ENCODE results near the gene OLFML2A. TPM values are rescaled to one million over a fixed set of nuclear protein-coding genes. Genes with fewer than 3 reads are reported as not detected.
"Not testable (repeated sequence)": the region's sequence is repeated elsewhere in the genome, so short reads cannot be mapped to it uniquely, and the experiment has no call there.

Gene OLFML2A
- total RNA-seq, 1 donor from 2014 or later, result 12.7 TPM

DNA sequence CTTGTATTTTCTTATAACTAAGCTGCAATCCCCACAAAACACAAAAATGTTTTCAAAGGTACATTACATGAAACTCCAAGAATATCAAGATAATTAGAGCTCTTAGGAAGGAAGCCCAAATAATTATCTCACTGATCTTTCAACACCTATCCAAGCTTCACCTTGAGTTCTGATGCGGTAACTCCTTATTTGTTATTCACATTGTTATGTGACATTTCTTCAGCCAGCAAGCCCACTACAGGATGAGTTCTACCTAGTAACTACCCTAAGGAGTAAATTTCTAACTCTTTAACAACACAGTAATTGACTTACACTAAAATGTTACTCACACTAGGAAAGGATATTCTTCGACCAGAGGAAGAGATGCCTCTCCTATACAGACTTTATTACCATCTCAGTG, 15.7 kb upstream of the OLFML2A start:
- no peak for DNase-seq (ENCODE audit: low spot score)

DNA sequence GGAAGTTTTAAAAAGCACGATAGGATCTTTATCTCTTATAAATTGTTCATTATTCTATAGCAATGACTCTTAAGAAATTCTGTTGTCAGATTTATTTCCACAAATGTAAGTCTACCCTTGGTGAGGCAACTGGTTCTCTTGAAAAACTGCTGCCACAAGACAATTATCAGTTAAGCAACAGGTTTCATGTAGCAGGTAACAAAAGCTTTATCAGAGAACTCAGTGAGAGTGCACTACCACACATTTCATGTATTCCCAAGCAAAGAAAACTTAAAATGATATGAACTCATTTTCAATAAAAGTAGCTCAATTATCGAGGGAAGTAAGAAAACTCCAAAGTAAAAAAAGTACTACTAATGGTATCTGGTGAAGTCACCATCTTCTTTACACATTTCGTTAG, 15.2 kb upstream of the OLFML2A start:
- no peak for DNase-seq (ENCODE audit: low spot score)

DNA sequence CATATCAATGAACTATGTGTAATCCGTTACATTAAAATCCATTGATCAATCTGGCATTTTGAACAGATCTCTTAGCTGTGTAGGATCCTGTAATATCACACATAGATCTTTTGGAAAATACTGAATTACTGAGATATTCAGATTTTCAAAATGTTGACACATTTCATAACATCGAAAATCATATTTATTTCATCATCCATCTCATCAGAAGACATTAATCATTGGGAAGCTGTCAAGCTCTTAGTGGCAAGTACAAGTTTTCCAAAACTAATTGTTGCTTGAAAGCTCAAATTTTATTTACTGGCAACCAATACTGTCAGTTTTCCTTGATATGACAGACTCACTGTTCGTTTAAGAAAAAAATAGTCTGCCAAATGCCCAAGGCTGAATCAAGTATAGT, 14.3 kb upstream of the OLFML2A start:
- DNase-seq (ENCODE audit: low spot score), result no peak

DNA sequence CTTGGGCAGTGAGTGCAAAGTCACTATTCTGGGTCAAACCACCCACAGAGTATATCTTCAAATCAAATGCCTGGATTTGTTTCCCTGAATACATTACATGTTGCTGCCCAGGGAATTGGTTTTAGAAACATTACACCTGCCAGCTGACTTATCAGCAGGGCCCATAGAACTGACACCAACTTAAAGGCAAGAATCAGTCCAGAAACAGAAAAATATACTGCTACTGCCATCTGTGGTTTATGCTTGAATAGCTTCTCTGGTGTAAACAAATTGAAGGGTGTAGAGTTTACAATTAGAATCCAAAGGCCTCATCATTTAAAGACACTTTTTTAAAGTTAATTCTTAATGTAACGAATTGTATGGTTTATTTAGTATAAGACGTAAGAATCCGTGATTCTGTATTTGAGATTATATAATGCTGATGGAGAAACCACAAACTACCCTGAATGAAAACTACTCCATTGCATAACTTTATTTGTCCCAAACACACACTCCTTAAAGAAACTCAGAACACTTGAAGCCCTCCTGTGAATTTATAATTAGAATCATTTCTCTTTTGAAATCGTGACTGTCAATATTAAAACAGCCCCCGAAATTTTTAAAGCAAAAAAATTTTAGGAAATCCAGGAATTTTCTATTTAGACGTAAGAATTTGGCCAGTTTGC, 12.0 kb upstream of the OLFML2A start:
- no peak for DNase-seq (ENCODE audit: low spot score)

DNA sequence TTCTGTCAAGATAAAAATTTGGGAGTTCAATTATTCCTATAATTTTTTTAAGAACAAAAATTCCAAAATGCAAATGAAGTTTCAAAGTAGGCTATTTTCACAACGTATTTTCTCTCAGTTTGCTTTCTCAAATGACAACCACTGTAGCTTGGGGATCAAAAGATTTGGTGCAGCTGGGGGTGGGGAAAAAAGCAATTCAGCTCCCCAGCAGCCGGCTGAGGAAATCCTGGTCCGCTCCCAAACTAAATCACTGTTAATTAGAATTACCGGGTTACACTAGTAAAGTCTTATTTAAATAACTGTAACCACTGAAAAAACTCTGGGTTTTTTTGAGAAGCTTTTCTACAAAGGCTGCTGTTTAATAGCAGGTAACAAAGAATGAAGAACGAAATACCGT, 11.5 kb upstream of the OLFML2A start:
- DNase-seq (ENCODE audit: low spot score), result no peak

DNA sequence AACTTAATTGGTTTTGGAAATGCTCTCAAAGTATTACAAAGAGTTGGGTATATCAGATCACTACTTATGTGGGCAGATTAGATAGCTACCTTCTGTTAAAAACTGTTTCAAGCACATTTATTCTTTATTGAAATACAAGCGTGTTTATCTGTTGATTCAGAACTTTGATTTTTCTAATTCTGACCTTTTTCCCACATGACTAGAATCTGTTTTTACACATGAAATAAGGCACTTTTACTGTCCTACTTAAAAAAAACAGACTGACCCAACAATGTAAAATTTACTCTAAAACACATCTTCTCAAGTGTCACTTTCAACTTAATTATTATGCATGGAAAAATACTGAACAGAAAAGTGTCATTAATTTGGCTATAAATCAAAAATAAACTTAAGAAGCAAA, 10.6 kb upstream of the OLFML2A start:
- DNase-seq (ENCODE audit: low spot score), result no peak

DNA sequence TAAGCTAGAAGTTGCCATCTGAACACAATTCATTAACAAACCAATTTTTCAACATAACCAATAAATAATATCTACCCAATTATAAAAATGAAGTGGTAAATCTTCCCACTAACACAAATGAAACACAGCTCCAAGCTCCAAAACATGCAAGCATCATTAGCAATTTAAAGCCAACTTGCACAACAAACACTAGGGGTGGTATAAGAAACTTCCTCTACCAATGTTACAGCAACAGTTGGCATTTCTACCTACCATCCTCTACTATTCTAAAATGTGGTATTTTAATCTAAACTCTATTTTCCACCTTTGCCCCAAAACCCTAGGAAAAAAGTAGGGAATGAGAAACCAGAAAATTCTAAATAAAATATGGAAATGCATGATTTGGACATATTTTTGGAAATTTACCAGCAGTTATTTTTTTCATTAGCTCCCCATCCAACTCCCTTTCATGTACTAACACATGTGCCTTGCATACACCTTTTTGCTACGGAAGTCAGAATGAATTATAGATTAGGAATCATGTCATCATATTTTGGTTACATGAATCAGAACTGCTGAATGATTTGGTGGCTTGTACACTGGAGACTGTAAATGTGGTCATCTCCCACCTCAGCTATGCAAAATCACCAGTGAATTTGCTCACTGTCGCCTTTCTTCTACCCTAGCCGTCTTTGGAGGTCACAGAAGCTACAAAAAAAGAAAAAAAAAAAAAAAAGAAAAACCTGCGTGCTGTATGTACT, 9.9 kb upstream of the OLFML2A start:
- no peak for DNase-seq (ENCODE audit: low spot score)

DNA sequence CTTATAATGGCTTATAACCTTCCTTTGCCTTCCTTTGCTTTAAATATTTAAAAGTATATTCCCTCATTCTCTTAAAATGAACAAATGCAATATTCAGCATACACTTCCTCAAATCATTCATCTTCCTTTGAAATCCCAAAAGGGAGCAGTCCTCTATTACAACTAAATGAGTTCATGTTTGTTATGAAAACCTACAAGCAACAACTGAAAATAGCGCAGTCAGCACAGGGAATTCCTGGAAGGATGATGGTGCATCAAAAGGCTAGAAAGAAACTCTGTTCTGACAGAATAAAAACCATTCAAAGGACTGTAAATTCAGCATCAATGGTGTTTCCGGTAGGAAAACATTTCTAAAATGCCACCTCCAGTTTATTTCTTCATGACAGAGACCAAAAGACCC, 9.1 kb upstream of the OLFML2A start:
- no peak for DNase-seq (ENCODE audit: low spot score)

DNA sequence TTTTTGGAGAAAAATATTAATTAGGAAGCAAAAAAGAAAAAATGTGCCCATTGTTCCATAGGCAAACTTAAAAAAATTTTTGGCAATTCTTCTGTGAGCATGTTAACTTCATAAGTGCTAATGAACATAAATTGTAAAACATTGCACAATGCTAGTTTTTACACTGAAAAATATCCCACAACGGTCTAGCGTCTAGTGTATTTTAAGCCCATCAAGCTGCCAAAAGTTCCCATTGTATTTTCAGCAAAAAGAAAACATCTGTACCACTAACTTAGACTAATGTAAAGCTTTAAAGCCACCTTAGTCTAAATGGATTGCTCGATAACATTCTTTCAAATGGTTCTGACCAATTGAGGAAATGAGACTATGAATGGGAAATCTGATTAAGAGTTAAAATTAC, 8.6 kb upstream of the OLFML2A start:
- DNase-seq (ENCODE audit: low spot score), result no peak

DNA sequence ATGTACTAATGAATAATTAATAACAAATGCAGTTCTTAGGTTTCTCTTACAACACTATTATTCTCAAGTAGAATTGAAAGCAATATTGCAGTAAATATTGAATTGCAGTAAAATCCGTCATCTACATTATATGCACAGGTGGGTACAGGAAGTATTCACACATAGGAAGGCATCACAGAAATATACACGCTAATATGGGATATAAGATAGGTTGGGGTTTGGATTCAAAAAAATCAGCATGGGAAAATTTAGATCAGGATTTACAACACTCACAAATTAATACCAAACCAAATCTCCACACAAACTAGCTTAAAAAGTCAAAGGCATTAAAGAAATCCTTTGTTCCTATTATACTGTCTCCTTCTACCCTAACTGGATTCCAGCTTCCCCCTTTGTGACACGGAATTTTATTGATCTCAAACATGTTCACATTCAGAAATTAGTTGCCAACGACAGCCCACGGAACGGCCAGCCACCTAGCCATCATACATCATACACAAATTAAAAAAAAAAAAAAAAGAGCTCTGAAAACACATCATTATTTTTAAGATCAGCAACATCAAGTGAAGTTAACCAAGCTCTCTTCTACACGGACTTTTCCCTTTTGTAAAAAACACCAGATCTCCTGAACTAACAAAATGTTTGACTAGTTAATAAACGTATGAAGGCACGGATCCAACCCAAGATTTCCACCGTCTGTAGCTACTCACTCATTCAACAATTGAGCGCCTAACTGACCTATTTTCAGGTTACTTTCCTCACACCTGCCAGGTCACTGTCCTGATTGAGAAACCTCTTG, 8.0 kb upstream of the OLFML2A start:
- no peak for DNase-seq (ENCODE audit: low spot score)

DNA sequence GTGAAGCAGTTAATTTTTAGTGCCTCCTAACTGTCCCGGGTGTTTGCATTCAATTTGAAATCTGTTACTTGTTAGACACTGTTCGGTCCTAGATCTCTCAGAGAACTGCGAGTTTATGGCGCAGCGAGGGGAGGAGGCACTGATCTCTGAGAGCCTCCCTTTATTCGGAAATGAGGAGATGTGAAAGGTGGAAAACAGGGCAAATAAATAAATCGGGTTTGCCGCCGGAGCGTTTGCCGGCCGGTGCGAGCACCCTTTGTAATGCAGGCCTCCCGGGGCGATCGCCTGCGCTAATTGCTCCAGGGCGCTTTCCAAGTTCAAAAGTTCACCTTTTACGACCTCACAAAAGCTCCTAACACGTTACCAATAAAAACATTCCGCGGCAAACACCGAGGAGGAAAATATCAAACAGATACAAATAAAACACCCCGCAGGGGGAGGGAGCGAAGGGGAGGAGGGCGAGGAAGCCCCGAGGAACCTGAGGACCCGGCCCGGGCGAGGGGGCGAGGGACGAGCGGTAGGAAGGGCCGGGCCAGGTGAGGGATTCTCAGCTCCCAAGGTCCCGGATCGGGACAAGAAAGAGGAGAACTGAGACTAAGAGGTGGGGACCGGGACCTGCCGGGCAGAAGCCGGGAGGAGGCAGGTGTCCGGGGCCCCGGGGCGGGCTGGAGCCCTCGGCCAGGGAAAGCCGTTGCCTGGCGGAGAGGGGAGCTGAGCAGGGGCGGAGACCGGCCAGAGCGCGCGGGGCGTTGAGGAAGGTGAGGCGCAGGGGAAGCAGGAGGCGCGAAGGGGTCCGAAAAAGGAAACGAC, 7.2 kb upstream of the OLFML2A start:
- no peak for DNase-seq (ENCODE audit: low spot score)

DNA sequence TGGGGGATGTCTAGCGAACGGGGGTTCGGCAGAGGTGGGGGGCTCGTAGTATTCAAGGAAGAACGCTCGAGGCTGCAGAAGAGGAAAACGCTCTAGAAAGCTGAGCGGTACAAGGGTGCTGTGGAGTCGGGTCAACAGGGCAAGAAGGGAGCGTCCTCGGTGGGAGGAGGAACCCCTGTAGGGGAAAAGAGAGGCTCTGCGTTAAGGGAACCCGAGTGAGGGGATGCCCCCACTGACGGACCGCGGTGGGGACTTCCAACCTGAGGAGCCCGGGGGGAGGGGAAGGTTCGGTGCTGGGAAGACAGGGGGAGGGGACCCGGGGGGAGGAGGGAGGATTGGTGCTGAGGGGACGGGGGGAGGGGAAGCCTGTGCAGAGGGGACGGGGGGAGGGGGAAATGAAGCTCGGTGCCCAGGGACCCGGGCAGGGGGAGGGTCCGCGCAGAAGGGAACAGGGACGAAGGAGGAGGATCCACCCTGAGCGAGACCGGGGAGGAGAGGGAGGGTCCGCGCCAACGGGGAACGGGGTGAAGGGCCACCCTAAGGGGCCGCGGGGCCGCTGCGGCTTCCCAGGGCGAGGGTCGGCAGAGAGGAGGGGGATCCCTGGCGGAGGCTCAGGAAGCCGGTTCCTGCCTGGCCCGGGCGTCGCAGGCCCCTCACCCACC, 6.4 kb upstream of the OLFML2A start:
- no peak for DNase-seq (ENCODE audit: low spot score)

DNA sequence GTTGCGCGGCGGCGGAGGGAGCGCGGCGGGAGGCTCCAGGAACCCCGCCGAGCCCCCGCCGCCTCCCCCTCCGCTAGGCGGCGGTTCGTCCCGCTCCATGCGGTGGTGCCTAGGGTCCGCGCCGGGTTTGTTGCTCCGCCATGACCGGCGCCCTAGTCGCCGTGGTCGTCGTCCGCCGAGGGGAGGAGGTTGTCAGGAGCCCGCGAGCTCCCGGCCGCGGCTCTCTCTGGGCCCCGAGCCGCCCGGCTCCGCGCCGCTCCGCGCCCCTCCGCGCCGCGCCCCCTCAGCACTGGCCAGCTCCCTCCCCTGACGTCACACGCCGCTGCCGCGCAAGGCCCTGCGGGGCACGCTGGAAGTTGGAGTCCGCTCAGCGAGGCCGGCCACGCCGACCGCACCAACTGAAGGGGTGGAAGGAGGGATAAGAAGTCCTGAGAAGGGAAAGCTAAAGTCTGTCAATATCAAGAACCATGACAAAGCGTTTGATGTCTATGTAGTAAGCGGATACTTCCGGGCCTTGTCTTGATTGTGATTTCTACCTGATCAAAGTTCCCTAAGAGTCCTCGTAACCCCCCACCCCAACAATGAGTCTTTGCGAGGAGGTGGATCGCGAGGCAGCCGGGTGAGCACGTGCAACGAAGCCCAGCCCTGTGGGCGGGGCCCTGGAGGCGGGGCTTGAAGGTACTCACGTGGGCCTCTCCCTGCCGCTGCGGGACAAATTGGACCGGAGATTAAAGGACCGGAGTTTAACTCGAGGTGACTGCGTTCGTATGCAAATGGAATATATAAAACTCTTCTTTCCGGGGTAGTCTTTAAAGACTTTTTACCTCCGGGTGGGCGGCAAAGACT, 5.7 kb upstream of the OLFML2A start, which contains the start of gene NR6A1:
Gene NR6A1 (minus strand): TSS at position 291 of the 846 bp plus-strand sequence.
- peak; percentile 97 for DNase-seq (ENCODE audit: low spot score)

DNA sequence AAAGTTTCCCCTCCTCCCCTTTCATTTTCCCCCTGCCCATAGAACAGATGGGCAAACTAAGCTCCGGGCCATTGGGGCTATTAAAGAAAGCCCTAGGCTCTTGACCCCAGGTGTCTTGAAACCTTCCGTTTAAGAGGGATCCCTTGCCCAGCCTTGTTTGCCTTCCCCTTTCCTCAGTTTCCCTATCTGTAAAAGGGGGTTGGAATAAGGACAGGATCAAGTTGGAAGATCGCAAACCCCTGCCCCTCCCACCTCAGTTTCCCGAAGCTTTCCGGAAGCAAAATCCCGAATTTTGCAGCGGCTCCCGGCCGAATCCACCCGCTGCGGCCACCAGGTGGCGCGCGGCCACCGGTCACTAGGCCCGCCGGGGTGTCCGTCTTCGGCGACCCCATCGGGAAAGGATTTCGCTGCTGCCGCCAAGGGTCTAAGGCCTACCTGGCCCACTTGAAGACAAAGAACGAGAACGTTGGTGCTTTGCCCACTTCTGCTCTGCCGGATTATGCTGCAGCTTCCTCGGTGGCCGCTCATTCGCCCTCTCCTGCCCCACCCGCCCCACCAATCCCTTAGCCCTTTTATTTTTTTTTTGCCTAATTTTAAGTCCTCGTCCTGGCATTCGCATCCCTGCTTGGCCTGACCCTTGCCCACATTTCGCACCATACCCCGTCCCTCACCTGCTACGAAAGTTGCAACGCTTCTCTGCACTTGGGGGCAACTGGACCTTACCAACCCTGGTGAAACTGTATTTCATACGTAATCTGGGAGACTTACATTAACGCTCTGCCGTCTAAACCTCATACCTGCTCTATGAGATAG, 4.9 kb upstream of the OLFML2A start:
- DNase-seq (ENCODE audit: low spot score), result peak; percentile 64

DNA sequence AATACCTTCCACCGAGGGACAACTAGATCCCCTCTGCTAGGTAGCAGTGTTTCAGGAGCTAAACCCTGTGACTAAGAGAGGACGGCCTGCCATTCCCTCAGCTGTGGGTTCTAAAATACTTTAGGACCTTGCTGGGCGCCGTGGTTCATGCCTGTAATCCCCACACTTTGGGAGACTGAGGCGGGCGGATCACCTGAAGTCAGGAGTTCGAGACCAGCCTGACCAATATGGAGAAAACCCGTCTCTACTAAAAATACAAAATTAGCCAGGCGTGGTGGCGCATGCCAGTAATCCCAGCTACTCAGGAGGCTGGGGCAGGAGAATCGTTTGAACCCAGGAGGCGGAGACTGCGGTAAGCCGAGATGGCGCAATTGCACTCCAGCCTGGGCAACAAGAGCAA, 4.1 kb upstream of the OLFML2A start:
- DNase-seq (ENCODE audit: low spot score), result not testable (repeated sequence)

DNA sequence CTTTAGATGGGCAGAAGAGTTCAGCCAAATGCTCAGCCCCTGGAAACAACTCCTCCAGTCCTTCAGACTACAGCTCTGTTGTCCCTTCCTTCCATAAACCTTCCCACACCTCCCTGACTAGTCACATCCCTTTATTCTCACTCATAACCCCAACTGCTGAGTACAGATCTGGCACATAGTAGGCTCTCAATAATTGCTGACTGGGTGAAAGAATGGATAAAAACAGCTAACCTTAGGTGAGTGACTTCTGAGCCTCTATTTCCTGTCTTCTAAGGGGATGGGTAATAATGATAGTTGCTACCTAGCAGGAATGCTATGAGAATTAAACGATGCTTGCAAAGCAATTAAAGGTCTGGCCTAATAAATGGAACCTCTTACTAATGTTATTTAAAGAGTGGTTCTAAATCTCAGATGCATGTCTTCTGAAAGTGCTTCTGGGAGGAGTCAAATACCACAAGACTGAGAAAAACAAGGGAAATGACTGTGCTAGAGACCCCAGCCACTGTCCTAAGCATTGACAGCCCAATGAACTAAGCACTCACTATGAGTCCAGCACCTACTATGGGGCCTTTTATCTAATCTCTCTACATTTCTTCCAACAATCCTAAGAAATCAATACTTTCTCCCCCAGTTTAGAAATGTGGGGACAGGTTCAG, 3.3 kb upstream of the OLFML2A start:
- DNase-seq (ENCODE audit: low spot score), result no peak

DNA sequence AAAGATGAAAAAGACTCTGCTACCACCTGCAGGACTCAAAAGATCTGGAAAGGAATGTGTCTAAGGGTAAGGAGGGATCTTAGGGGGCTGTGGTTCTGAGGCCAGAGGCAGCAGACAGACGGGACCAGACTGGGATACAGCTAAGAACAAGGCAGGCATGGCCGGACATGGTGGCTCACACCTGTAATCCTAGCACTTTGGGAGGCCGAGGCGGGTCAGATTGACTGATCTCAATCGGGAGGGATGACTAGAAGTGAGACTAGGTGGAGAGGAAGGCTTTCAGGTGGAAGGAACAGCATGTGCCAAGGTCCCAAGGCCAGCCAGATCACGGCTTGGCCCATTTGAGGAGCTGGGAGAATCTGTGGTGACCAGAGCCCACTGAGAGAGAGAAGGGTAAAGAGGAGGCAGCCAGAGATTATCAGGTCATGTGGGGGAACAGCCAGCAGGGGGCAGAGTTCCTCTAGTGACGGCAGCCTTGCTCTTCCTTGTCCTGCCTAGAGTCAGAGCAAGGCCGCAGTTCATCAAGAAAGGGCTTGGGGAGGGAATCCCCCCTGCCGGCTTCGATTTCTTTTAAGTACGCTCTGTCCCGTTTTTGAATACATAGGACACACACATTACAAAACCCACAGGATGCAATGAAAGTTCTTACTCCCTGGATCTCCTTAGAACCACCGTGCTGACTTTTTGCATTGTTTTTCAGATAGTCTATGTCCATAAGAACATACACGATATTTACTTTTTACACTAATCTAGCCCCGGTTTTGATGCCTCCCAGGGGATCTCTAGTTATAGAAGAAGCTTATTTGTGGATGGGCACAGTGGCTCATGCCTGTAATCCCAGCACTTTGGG, 2.6 kb upstream of the OLFML2A start:
- peak; percentile 85 for DNase-seq (ENCODE audit: low spot score)

DNA sequence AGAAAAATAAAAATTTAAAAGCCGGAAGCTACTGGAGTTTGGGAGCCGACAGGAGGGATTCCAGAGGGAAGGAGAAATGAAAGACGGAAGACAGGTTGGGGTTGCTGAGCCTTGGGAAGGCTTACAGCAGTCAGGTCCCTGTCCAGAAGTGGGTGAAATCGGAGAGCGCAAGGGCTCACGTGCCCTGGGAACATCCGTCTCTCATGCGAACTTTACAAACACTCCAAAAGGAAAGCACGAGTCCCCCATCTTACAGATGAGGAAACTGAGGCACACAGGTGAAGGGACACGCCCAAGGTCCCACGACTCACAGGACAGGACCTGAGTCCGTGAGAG, 347 bp upstream of the OLFML2A start:
- DNase-seq (ENCODE audit: low spot score), result no peak

Measured in mucosa of gallbladder (tissue), 1 donor.